Left ventricle myocardium superior (tissue), 1 donor: Measurements from ENCODE around the gene TRPM3. TPM values are rescaled to one million over a fixed set of nuclear protein-coding genes. Genes with fewer than 3 reads are reported as not detected.

Experiments
- ATAC-seq: fragments of 200-7000 bp; cut with Tn5 transposase; one replicate; pipeline ENCODE4 v1.9.1; 2020; ENCODE audit warnings: mild to moderate bottlenecking, moderate library complexity
- DNase-seq: peaks from one replicate; pipeline ENCODE4 v3.0.0-alpha.2; 2020
- intact Hi-C: fragments of 100-400 bp; cut with micrococcal nuclease; formaldehyde crosslinking; loops from one replicate; pipeline ENCODE4 v1.11.0; 2022
- total RNA-seq: library from RNA; stranded (reverse); fragmentation: NEBNext Ultra II Directional; extraction: Animal tissue kit (Norgen Biotek cat#: 25700); gene quantifications from one replicate; pipeline ENCODE4 v1.2.1, GENCODE V29; 2021
- donor health status: DM: no; HTN: yes; CAD: no; lungs with severe emphysema.

The TRPM3 gene
- total RNA-seq, 1 donor from 2014 or later = 0.35 TPM

DNA sequence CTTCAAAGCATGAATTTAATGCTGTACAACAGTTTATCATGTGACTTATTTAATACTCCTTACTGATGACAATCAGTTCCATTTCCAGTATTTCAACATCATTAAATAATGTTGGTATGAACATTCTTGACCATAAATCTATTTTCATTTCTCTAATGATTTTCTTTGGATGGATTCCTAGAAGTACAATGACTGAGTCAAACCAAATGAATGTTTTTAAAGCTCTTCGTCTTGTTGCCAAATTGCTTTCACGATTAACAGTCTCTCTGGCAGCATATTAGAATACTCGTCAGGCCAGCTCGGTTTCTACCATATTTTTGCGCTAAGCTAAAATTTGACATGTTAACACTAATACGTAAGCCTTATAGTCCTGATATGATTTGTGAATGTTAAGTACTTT lies 197.0 kb downstream of the TRPM3 start:
- no peak for DNase-seq

DNA sequence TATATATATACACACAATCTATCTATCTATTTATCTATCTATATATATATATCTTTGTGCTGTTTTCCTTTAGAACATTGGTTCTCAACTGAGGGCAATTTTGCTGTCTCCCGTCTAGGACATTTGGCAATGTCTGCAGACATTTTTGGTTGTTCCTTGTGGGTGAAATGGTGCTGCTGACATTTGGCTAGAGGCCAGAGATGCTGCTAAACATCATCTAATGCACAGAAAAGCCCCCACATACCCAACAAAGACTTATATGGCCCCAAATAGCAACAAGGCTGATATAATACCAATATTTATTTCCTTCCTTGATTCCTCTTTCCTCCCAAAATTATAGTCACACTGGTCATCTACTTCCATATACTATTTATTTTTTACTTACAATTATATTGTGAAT lies 197.5 kb downstream of the TRPM3 start:
- intact Hi-C loops = loop anchor here (10.0 kb wide), 1 partner anchor 321 kb away; no protein-coding TSS in a partner anchor
- ATAC-seq = no peak
- DNase-seq = no peak

More for the DNA sequence above, 197.0 kb downstream of the TRPM3 start:
- ATAC-seq = peak; percentile 40
- intact Hi-C loops = loop anchor here (10.0 kb wide), 1 partner anchor 320 kb away; no protein-coding TSS in a partner anchor

DNA sequence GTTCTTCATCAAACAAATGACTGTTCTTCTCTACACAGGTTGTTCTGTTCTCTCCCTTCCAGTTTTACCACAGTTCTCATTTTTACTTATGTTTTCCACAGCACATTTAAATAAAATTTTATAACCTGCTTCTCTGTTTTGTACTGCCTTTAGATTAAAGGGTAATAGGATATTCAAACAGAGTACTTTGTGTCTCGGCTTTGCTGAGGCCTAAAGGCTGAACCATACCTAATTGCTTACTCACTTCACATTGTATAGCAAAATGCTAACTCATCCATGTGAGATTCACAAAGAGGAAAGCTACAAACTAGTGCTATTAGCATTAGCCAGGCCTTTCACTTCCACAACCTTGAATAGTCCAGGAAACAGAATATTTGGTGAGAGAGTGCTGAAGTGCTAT lies 200.3 kb downstream of the TRPM3 start:
- intact Hi-C loops = loop anchor here (10.0 kb wide), 1 partner anchor 324 kb away; no protein-coding TSS in a partner anchor
- DNase-seq (no peak), ATAC-seq (no peak)

DNA sequence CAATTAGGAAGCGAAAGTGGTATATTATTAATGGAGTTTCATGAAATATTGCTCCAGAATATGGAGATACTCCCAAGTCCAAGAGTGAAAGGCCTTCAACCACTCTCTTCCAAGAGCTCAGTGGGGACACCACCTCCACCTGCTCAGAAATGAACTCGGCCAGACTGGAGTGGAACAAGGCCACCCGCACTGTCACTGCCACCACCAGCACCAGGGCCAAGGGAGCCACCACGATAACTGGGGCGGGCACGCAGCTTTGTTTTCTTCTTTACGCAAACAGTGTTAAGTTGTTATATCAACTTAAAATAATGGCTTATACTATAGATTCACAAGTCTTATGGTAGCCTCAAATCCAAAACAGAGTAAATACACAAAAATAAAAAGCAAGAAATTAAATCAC lies 204.1 kb downstream of the TRPM3 start:
- no peak for ATAC-seq
- intact Hi-C loops = no loop called here
- DNase-seq = no peak

DNA sequence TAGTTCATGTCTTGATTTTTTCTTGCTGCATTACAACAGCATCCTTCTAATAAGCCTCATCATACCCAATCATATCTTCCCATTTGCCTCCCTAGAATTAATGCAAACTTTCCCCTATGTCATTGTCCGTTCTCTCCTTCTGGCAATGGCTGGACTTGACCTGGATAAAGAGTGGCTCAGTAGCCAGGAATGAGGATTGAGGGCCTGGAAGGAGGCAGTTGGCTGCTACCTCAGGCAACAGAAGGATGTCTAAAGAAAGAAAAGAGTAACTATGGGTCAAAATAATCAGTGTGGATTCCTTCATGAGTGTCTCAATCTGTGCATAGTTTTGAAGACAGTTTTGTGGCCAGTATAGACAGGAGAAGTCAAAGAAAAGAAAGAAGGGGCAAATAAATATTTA lies 209.6 kb downstream of the TRPM3 start:
- ATAC-seq = no peak
- DNase-seq = no peak
- intact Hi-C loops = no loop called here

DNA sequence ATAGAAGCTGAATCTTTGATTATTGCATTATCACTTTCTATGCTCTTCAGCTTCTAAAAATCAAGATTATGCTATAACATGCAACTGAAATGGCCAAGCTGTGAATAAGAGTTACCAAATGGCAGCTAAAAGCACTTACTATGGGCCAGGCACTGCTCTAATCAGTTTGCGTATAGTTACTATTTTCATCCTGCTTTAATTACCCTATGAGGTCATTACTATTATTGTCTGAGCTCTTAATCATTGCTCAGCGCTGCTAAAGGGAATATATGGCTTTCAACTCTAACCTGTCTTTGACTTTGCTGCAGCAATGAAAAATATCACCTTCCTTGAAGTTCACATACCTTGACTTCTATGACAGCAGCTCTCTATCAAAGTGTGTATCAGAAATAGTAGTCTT lies 210.8 kb downstream of the TRPM3 start:
- intact Hi-C loops = no loop called here
- ATAC-seq = peak; percentile 94
- DNase-seq = no peak

DNA sequence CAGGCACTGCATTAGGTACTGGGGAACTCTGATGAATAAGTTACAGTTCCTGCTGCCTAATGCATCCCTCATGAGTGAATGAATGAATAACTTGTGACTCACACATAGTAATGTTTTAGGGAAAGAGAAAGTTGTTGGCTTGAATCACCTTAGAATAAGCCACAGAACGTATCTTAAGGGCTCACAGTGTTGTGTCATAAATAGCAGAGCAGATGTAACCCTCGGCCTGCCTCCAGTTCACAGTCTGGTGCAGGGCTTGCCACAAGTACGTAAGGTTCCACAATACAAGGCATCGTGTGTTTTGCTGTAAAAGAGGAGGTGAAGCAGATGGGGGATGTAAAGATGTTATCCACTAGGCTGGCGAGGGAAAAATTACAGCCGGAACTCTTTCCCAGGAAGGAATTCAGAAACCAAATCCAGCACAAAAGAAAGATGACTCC lies 218.7 kb downstream of the TRPM3 start:
- DNase-seq (no peak), ATAC-seq (peak; percentile 83)
- intact Hi-C loops = no loop called here

DNA sequence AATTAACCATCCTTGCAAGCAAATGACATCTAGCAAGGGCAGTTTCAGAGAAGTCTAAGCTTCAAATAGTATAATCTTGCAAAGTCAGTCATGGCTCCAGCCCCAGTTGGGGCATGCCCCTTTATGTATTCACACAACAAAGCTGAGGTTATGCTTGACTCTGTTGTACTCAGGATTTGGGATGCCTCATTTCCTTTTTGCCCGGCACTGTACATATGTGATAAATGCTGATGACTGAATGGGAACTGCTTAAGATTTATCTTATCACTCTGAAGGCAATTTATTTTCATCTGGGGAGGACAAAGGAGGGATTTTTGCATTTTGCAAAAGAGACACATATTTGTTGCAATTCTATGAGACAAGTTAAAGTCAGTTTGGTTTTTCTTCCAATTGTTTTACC lies 219.2 kb downstream of the TRPM3 start:
- DNase-seq = no peak
- no peak for ATAC-seq
- intact Hi-C loops = no loop called here

DNA sequence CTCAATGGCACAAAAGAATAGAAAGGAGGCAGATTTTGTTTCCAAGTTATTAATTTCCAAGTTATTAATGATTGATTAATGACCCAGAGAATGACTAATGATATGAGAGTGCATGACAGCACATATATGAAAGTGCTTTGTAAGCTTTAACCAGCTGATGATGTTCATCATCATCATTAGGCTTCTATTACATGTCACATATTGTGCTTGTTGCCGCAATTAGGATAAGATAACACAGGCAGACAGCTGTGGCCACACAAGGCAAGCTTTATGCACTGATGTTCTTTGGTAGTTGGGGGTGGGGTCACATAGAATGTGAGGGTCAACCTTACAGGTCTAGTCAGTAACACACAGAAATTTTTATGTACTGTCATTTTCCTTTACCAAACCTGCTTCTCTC lies 219.7 kb downstream of the TRPM3 start:
- ATAC-seq (no peak), DNase-seq (no peak)
- intact Hi-C loops = no loop called here

DNA sequence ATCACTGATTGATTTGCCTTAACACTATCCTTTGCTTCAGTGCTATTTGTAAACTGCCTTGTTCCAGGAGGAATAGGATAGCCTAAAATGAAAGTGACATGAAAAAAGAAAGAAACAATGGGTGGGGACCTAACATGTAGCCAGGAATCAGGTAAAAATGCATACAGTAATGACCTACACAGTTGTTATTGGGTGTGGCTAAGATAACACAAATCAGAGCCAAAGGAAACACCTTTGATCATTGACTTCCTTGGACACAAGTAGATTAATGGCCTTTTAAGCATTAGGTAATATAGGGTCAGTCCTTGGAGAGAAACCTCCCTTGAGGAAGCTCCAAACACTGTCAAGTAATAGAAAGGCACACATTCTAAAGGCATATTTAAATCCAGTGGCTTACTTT lies 220.4 kb downstream of the TRPM3 start:
- DNase-seq = no peak
- no peak for ATAC-seq
- intact Hi-C loops = no loop called here

DNA sequence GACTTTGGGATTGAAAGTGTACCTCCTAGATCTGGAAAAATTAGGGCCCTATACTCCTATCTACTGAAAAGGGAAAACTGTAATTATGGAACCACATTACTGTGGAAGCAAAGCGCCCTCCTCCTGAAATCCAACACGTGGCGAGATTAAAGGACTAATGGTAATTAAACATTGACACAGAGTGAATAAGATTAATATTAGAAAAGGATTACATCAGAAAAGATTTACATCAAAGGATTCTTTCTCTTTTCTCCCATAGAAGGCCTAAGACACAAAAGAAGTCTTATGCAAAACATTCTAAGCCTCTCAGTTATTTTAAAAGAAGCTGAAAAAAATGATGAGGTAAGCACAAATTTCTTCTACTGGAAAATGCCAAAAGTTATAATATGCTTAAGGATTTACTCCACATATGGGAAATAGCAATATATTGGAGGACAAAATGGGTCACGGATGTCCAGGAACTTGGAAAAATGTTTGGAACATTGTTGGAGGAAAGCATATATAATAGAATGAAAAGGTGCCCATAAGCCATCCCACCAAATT lies 227.8 kb downstream of the TRPM3 start:
- intact Hi-C loops = no loop called here
- DNase-seq = no peak
- no peak for ATAC-seq

DNA sequence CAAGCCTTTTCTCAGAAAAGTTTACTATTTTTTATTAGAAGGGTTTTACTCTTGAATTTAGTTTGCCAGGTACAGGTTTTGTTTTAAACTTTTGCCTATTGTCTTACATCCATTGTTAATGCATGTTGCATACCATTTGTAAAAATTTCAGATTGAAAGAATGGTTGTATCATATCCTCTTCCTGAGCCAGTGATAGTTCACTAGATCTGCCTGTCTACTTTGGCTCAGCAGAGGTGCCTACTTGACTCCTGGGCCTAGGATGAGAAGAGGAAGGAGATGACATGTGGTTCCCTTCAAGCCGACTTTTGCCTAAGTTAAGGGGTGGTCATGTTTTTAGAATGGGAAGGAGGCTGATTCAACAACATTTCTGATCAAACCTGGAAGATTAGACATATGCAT lies 232.9 kb downstream of the TRPM3 start:
- intact Hi-C loops = no loop called here
- no peak for ATAC-seq
- DNase-seq = no peak

DNA sequence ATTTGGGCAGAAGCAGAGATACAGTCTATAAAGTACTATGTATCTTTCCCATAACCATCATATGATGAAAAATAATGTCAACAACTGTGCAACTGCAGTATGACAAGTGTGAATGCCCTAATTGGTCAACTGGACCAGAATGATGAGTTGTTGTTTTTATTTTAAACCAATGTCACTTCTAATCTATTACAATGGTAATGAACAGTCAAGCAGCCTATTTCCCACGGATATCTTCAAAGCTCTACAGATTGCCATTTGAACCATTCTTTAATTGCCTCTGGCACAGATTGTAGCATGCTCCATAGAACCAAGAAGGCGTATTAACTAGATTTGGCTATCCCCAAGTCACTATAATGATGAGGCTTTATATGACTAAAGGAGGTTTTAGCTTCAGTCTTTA lies 233.6 kb downstream of the TRPM3 start:
- no peak for ATAC-seq
- DNase-seq = no peak
- intact Hi-C loops = no loop called here

DNA sequence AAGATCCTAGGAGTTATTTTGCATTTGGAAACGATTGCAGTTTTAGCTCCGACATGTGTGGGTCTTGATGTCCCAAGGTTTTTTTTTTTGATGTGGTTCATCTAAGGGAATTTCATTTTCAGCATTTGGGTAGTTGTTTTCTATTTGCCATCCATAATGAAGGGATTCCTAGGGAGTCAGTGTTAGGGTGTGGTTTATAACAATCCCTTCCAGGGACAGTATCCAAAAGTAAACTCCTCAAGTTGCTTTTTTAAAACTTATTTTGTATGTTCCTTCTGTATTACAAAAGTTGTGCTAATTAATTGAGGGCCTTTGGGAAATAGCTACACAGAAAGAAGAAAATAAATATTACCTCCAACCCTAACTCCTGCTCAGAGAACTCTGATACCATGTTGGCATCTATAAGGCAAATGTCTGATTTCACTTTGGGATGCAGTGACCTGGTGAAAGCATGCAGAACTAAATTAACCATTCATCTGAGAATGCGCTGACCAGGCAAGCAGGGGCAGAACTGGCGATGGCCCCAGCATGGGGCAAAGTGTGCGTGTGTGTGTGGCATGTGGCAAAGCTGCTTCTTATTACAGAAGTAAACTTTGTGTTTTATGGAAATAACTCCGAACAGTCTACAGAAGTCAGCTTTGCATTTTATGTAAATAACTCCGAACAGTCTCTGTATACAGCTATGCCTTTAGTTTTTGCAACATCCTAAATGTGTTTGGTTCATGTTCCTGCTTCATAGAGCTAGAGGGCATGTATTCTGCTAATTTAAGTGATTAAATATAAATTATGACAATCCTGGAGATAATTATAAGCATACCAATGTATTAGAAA lies 237.2 kb downstream of the TRPM3 start:
- DNase-seq = no peak
- intact Hi-C loops = no loop called here
- ATAC-seq = no peak

DNA sequence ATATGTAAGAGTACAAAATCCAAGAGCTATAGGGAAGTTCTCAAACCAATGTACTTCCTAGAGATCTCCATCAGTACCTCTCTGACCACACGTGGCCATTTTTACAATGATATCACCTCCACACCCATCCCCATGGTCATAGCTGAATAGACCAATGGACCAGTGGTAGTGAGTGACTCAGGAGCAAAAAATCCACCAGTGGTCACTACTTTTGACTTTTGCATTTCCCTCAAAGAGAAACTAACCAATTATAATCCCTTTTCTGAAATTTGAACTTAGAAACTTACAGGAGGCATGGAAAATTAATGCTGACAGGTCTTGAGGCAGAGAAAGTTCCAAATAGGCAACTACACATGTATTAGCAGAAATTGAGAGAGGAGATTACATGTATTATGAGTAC lies 238.4 kb downstream of the TRPM3 start:
- intact Hi-C loops = no loop called here
- ATAC-seq (no peak), DNase-seq (no peak)

DNA sequence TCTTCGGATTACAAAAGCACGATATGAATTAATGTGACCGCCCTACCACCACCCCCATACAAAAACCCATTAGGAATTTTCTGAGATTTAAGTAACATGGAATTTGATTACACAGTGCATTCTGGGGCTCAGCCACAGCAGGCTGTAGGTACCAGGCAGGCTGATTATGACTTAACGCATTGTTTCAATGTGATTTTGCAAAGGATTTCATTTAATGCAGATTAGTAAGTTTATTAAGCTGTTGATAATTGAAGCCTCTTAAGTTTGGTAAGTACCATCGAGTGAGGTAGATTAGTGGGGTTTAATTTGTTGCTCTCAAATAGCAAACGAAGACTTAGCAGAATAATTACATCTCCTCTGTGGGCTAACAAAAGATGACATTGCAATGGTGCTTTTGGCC lies 240.1 kb downstream of the TRPM3 start:
- intact Hi-C loops = no loop called here
- ATAC-seq (no peak), DNase-seq (no peak)

DNA sequence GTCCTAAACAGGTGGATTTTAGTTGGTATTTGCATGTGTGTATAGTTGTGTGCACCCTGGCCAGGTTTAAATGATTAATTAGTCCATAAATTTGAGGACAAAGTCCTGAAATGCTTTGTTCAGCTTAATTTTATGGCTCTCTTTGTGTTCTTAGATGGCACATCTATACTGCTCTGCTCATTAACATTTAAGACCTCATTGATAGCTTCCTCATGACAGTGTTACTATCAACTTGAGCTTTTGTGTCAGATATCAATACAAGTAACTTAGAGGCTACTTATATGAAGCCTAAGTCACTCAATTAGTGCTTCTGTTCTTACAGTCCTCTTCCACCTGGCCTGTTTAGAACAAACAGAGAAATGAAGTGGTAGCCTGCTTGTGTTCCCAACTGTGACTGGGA lies 240.9 kb downstream of the TRPM3 start:
- intact Hi-C loops = no loop called here
- ATAC-seq = no peak
- DNase-seq = no peak

DNA sequence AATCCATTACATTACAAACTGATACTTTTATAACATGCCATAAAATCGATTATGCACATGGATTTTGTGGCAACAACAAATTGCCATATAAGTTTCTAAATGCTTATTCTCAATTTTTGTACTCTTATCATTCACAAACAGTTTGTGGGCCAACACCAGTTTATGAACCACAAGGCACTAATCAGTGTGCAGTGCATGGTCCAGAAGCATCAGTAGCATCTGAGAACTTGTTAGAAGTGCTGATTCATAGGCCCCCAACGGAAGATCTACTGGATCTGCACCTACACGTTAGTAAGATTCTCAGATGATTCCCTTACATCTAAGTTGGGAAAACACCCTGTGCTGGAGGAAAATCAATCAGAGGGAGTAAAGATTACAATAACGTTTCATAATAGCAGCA lies 242.8 kb downstream of the TRPM3 start:
- ATAC-seq (no peak), DNase-seq (no peak)
- intact Hi-C loops = no loop called here

DNA sequence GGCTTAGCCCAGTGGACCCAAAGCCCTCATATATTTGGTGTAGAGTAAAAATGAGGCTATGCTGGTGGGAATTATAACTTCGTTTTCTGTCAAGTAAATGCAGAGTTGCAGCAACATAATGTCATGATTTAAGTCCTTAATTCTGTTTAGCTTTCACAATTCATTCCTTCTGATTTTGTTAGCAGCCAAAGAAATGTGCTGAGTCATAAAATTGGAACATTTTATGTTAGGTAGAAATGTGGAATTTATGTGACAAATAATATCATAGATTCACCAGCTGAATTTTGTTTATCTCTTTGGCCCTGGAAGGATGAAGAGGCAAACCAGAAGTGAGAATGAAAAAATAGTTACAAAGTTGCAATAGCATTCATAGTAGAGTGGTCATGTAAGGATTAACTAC lies 247.0 kb downstream of the TRPM3 start:
- no peak for ATAC-seq
- DNase-seq = no peak
- intact Hi-C loops = no loop called here

DNA sequence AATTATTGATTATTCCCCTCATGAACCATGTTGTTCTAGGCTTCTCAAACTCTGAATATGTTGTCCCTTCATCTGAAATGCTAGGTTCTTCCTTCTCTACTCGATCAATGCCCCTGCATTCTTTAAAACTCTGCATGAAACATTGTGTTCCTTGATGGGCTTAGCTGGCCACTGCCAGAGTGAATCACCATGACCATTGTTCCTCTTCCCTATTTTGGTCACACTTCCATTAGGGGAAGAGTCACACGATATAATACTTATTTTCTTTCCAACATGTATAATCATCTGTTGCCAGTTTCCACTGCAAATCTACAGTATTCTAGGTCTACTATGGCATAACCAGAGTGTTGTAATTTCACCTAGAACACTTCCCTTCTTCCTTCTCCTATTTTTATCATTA lies 247.9 kb downstream of the TRPM3 start:
- ATAC-seq (no peak), DNase-seq (no peak)
- intact Hi-C loops = no loop called here
